GM19438 (cell line): ENCODE results near the gene SPG11.
"Not testable (repeated sequence)": the region's sequence is repeated elsewhere in the genome, so short reads cannot be mapped to it uniquely, and the experiment has no call there.

Source experiments
- ATAC-seq: cut with Tn5 transposase; IDR thresholded peaks from one replicate; pipeline ENCODE4 v1.9.1; 2021; ENCODE audit warnings: low read depth; ENCODE audit not compliant: unreplicated experiment

The SPG11 gene

GRCh38 chr15:44676676-44677075, 13.2 kb upstream of the SPG11 start:
- no peak for ATAC-seq

DNA sequence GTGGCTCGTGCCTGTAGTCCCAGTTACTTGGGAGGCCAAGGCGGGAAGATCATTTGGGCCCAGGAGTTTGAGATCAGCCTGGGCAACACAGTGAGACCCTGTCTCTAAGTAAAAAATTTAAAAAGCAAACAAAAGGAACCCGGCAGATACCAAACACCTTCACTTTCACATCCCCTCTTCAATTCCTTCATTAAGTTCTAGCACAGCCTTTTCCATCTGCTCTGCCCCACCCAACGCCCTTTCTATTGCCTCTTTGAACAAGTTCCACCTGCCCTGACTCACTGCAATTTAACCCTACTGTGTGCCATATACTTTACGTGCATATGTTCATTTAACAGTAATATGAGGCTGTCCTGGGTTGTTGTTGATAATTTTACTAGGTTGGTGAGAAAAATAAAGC, 12.4 kb upstream of the SPG11 start:
- ATAC-seq, result no peak

DNA sequence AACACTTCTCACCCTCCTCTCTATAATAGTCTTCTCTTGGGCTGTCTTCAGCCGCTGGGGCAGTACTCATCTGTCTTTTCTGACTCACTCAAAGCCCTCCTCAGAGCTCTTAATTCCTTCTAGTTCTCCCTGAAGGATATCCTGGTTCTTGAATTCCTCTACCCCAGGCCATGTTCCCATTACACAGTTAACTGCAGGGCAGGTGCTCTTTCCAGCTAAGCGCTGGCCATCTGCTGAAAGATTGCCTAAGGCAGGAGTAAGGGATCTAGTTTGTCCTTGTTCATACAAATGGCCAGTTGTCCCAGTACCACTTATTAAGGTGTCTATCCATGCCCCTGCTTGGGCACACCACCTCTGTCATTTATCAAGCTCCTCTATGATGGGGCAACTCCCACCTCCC, 10.2 kb upstream of the SPG11 start:
- ATAC-seq, result no peak

DNA sequence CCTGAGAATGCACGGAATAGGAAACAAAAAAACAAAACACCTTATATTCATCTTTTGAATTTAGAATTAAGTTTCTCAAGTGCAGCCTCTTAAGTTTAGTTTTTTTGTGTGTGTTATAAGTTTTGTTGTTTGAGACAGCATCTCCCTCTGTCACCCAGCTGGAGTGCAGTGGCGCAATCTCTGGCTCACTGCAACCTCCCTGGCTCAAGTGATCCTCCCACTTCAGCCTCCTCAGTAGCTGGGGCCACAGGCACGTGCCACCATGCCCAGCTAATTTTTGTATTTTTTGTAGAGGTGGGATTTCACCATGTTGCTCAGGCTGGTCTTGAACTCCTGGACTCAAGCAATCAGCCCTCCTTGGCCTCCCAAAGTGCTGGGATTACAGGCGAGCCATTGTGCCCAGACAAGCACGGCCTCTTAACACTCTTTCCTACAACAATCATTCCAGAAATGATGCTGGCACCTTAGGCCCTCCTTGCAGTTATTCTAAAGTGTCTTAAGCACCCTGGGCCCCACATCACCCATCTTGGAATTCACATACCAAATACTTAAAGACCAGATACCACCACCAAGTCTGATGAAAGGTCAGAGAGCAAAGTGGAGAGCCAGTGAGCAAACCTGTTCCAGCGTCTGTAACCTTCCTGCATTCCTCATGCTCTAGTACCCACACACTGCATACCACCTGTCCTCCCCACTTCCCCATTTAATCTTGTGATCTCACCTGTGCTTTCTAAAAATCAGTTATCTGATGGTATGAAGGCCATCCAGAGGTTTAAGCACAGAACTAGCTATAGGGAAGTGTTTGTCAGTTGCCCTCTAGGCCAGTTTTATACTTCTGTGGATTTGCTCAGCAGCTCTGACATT, 6.9 kb upstream of the SPG11 start:
- ATAC-seq, result no peak

DNA sequence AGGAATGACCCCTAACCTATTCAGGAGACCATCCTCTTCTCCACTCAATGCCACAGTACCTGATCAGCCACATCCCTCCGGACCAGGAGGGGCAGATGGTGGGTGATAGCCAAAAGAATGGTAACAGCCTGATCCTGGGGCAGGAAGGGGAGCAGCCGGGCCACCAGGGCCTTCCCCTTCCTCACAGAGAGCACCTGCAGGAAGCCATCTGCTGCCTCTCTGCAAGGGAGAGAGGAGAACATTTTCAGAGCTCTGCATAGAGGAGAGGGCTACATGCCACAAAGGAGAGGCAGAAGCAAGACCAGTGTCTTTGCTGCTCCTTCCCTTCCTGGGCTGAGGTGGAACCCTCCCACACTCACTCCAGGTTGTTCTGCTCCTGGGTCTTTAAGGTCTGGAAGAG, 5.5 kb upstream of the SPG11 start:
- ATAC-seq, result no peak

GRCh38 chr15:44667039-44667360, 3.5 kb upstream of the SPG11 start:
- ATAC-seq, result no peak

- no peak for ATAC-seq
Measured at GRCh38 chr15:44666210-44667038, 3.0 kb upstream of the SPG11 start.

DNA sequence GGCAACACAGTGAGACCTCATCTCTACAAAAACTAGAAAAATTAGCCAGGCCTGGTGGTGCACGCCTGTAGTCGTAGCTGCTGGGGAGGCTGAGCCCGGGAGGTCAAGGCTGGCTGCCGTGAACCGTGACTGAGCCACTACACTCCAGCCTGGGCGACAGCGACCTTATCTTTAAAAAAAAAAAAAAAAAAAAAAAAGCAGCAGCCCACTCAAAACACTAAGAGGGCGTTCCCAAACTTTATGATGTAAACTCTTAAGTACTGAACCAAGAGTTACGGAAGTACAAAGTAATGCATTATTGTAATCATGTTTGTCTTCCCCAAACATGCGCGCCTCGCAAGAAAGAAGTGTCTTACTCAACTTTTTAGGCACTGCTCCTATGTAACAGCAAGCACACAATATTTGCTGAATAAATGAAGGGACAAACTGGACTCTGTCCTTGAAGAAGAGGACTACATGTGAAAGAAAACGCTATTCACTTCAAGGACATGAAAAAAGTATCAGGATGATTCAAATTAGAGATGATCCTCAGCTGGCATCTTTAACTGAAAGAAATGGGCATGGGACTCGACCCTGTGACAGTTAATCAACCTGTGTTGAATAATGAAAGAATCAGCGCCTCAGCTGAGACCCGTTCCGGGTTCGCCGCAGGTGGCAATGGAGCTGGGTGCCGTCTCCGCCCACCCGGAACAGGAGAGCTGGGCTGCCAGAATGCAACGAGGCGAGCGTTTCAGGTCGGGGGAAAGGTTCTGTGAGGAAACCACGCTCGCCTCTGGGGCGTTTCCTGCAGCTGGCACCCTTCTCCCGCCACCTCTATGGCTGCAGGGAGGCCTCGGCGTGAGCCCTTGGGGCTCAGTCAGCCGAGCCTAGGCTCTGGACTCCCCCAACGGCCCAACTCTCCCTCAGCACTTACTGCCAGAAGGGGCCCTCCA, 718 bp downstream of the SPG11 start:
- peak; percentile 48 for ATAC-seq

DNA sequence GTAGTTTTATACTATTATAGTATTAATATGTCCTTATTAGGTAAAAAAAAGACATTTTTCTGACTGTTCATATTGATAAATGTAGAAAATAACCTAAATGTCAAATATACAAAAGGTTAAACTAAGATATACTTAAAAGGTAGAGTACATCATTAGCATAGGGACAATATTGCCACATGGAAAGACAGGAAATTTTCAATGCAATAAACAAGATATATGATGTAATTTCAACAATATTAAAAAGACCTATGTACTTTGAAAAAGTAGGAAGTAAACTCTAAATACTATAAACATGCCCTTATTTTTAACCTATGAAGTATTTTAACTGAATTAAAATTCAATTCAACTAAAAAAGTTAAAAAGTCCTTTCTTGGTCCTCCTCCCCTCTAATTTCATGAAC, 1.9 kb downstream of the SPG11 start:
- no peak for ATAC-seq

DNA sequence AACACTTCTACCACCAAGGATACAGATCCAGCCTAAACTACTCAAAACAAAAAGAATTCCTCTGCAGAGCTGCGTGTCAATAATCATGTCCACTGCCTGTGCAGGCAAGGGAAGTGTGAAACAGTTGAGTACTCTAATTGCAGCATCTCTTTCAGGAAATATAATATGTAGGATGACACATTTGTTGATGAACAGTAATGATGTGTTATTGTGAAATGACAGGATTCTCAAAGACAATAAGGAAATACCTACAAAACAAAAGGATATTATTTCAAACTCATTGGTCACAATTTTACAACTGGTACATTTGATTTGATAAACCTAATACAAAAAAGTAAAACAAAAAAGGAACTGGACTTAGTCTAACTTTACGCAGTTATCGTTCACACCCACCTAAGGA, 4.4 kb downstream of the SPG11 start:
- no peak for ATAC-seq

GRCh38 chr15:44657378-44657777, 6.1 kb downstream of the SPG11 start:
- ATAC-seq, result no peak

- ATAC-seq, result no peak
Measured at GRCh38 chr15:44656913-44657312, 6.5 kb downstream of the SPG11 start.

DNA sequence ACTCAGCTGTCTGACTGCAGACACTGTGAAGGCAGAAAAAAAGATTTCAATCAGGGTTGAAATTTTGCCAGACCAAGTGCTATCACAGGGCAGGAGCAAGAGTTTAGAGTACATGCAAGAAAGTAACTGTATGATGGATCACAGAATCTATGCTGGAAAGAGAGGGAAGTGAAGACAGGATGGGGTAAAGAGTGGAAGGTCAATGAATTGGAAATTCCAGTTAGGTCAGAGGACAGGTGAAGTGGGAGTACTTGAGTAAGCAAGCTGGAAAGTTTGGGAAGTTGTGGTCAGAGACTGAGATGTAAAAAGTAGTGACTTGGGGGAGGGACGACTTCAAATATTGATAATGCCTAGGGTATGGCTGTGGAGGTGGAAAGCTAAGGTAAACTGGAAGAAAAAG, 7.2 kb downstream of the SPG11 start:
- ATAC-seq, result no peak

- ATAC-seq, result no peak
Measured at GRCh38 chr15:44654858-44655257, 8.6 kb downstream of the SPG11 start.

DNA sequence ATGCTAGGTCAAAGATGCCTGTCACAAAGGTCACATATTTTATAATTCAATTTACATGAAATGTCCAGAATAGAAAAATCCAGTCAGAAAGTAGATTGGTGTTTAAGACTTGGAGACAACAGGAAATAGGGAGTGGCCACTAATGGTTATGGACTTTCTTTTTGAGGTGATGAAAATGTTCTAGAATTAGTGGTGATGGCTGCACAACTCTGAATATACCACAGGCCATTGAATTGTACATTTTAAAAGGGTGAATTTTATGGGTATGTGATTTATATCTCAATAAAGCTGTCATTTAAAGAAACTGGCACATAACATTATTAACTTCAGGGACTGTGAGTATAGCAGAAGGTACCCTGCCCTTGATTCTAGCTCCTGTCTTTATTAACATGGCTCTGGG, 15.8 kb downstream of the SPG11 start:
- ATAC-seq, result no peak

DNA sequence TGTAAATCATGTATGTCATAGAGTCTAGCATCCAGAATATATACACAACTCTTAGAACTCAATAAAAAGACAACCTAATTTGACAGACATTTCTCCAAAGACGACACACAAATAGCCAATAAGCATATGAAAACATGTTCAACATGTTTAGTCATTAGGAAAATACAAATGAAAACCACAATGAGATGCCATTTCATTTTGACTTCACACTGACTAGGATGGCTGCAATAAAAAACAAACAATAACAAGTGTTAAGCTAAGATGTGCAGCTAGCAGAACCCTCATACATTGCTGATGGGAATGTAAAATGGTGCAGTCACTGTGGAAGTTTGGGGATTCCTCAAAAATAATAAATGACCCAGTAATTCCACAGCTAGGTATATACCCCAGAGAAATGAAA, 16.4 kb downstream of the SPG11 start:
- ATAC-seq, result no peak

DNA sequence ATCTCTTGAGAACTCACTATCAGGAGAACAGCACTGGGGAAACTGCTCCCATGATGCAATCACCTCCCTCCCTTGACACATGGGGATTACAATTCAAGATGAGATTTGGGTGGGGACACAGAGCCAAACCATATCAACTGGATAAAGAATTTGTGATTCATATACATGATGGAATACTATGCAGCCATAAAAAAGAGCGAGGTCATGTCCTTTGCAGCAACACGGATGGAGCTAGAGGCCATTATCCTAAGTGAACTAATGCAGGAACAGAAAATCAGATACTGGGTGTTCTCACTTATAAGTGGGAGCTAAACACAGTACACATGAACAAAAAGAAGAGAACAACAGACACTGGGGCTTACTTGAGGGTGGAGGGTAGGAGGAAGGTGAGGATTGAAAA, 17.0 kb downstream of the SPG11 start:
- ATAC-seq, result no peak

DNA sequence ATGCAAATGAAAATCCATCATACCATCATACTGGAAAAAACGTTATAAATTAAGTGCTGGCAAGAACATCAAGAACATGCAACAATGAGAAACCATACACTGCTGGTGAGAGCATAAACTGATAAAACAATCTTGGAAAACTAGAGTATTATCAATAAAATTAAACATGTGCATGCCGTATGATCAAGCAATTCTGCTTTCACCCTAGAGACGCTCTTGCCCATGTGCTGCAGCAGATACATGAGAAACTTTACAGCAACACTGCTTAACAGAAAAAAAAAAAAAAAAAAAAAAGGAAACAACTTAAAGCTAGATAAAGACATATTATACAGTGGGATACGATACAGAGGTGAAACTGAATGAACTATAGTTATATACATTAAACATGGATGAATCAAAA, 21.8 kb downstream of the SPG11 start:
- no peak for ATAC-seq

GRCh38 chr15:44636976-44637375, 26.5 kb downstream of the SPG11 start:
- no peak for ATAC-seq

- ATAC-seq, result no peak
Measured at GRCh38 chr15:44633603-44634002, 29.9 kb downstream of the SPG11 start.

- not testable (repeated sequence) for ATAC-seq
Measured at GRCh38 chr15:44625286-44625685, 38.2 kb downstream of the SPG11 start.
